H1 (cell line): ENCODE data around the gene YEATS4. TPM values are rescaled to one million over a fixed set of nuclear protein-coding genes. Genes with fewer than 3 reads are reported as not detected.

Experiments used
- CTCF ChIA-PET: fragments of 300-600 bp; sonication (Branson Sonifier 250); formaldehyde crosslinking; loops from one replicate; lab custom pipeline; 2021; ENCODE audit not compliant: partially characterized antibody; lab: Charles Lee
- POLR2A ChIA-PET: fragments of 300-600 bp; sonication (Branson Sonifier 250); formaldehyde crosslinking; loops from one replicate; lab custom pipeline; 2021; ENCODE audit warnings: inconsistent platforms; ENCODE audit not compliant: partially characterized antibody; lab: Charles Lee
- DNase-seq, 2 experiments: peaks; one replicate each; pipeline versions ENCODE4 v3.0.0 to v3.0.0-alpha.2; 2010 to 2022; ENCODE audit warnings: low spot score in 2 of 2, low read depth in 1 of 2, mixed read lengths in 1 of 2
- FAIRE-seq: peaks from 2 replicates; lab custom pipeline; 2011; peaks lifted over from hg19 to GRCh38; lab: Jason Lieb, UNC
- H2AFZ ChIP-seq: 2 replicates; pipeline ENCODE4 v1.8.1; 2012; ENCODE audit warnings: low read length, inconsistent platforms
- H2AK5ac ChIP-seq: 2 replicates; pipeline ENCODE4 v1.6.1; 2013; ENCODE audit warnings: low read depth, low read length
- H2BK120ac ChIP-seq: replicated peaks from 2 replicates; pipeline ENCODE3; 2013; ENCODE audit warnings: low read depth, low read length, inconsistent platforms
- H2BK12ac ChIP-seq: 2 replicates; pipeline ENCODE4 v1.6.1; 2013; ENCODE audit warnings: low read depth, low read length
- H2BK15ac ChIP-seq: 2 replicates; pipeline ENCODE4 v1.6.1; 2013; ENCODE audit warnings: low read length
- H2BK20ac ChIP-seq: 2 replicates; pipeline ENCODE4 v1.6.1; 2013; ENCODE audit warnings: low read length
- H2BK5ac ChIP-seq: 2 replicates; pipeline ENCODE4 v1.6.1; 2013; ENCODE audit warnings: low read depth, low read length
- H3K14ac ChIP-seq: 2 replicates; pipeline ENCODE4 v1.6.1; 2013; ENCODE audit warnings: inconsistent platforms; ENCODE audit not compliant: insufficient read length
- H3K18ac ChIP-seq: 2 replicates; pipeline ENCODE4 v1.6.1; 2013; ENCODE audit warnings: low read length; ENCODE audit errors: extremely low read depth
- H3K23ac ChIP-seq: 2 replicates; pipeline ENCODE4 v1.6.1; 2013; ENCODE audit warnings: inconsistent platforms; ENCODE audit not compliant: insufficient read length
- H3K23me2 ChIP-seq: 2 replicates; pipeline ENCODE4 v1.6.1; 2013; ENCODE audit warnings: low read depth, low read length
- H3K27ac ChIP-seq: 2 replicates; pipeline ENCODE4 v1.6.1; 2011; ENCODE audit warnings: low read depth, low read length, inconsistent platforms
- H3K27me3 ChIP-seq, 4 experiments: replicated peaks in 1 of 4; 1 replicate in 1 of 4; 2 replicates in 3 of 4; pipeline versions ENCODE4 v1.6.1 to v1.8.1; 2011 to 2013; ENCODE audit warnings: low read length in 3 of 4, mild to moderate bottlenecking in 3 of 4, inconsistent platforms in 2 of 4, mixed read lengths in 2 of 4, moderate library complexity in 1 of 4; ENCODE audit not compliant: control insufficient read depth in 3 of 4, insufficient read depth in 3 of 4; ENCODE audit errors: extremely low read depth in 1 of 4
- H3K36me3 ChIP-seq, 4 experiments: 2 replicates each; pipeline versions ENCODE4 v1.6.1 to v1.8.1; 2011 to 2013; ENCODE audit warnings: mild to moderate bottlenecking in 4 of 4, low read length in 3 of 4, moderate library complexity in 2 of 4, control low read depth in 1 of 4, inconsistent platforms in 1 of 4; ENCODE audit not compliant: insufficient read depth in 4 of 4, control insufficient read depth in 2 of 4
- H3K4ac ChIP-seq: replicated peaks from 2 replicates; pipeline ENCODE3; 2013; ENCODE audit warnings: low read length, low read depth, mixed read lengths, inconsistent platforms; ENCODE audit not compliant: insufficient read length
- H3K4me1 ChIP-seq, 4 experiments: replicated peaks in 1 of 4; 1 replicate in 1 of 4; 2 replicates in 3 of 4; pipeline versions ENCODE4 v1.6.1 to v1.8.1; 2011 to 2013; ENCODE audit warnings: low read length in 3 of 4, inconsistent platforms in 2 of 4, mixed read lengths in 1 of 4; ENCODE audit not compliant: insufficient read depth in 4 of 4, control insufficient read depth in 3 of 4
- H3K4me2 ChIP-seq, 2 experiments: 2 replicates each; pipeline versions ENCODE4 v1.6.1 to v1.8.1; 2011 to 2013; ENCODE audit warnings: low read depth in 2 of 2, low read length in 2 of 2, control low read depth in 1 of 2, inconsistent platforms in 1 of 2, mild to moderate bottlenecking in 1 of 2; ENCODE audit not compliant: insufficient read depth in 1 of 2
- H3K4me3 ChIP-seq, 4 experiments: fragments of 200-600, 300-600 bp in 1 of 4; sonication (generic), shearing (Covaris generic), sonication (Bioruptor Twin) in 1 of 4; 2 replicates each; pipeline versions ENCODE4 v1.5.1 to v1.8.1; 2011 to 2016; ENCODE audit warnings: low read length in 4 of 4, low read depth in 3 of 4, control low read depth in 2 of 4, inconsistent platforms in 2 of 4, mild to moderate bottlenecking in 2 of 4, mixed read lengths in 1 of 4, moderate library complexity in 1 of 4; ENCODE audit not compliant: insufficient read depth in 2 of 4; ENCODE audit errors: extremely low read depth in 1 of 4
- H3K56ac ChIP-seq: replicated peaks from 2 replicates; pipeline ENCODE3; 2013; ENCODE audit warnings: low read depth, mild to moderate bottlenecking, mixed read lengths, low read length, inconsistent platforms; ENCODE audit not compliant: insufficient read length
- H3K79me1 ChIP-seq: 2 replicates; pipeline ENCODE4 v1.6.1; 2013; ENCODE audit warnings: low read depth, low read length, control low read depth
- H3K79me2 ChIP-seq, 2 experiments: 2 replicates each; pipeline versions ENCODE4 v1.6.1 to v1.8.1; 2012 to 2013; ENCODE audit warnings: low read length in 2 of 2, mild to moderate bottlenecking in 2 of 2, inconsistent platforms in 1 of 2; ENCODE audit not compliant: insufficient read depth in 2 of 2, control insufficient read depth in 1 of 2
- H3K9ac ChIP-seq, 4 experiments: replicated peaks in 1 of 4; 1 replicate in 1 of 4; 2 replicates in 3 of 4; pipeline versions ENCODE4 v1.6.1 to v1.8.1; 2011 to 2013; ENCODE audit warnings: low read depth in 3 of 4, low read length in 3 of 4, control low read depth in 2 of 4, mild to moderate bottlenecking in 2 of 4, moderate library complexity in 2 of 4, inconsistent platforms in 1 of 4; ENCODE audit errors: extremely low read depth in 1 of 4
- H3K9me3 ChIP-seq, 2 experiments: 2 replicates each; pipeline versions ENCODE4 v1.6.1 to v1.8.1; 2012 to 2013; ENCODE audit warnings: mild to moderate bottlenecking in 2 of 2, moderate library complexity in 2 of 2, control low read depth in 1 of 2, inconsistent platforms in 1 of 2, low read depth in 1 of 2, low read length in 1 of 2, mixed read lengths in 1 of 2; ENCODE audit not compliant: insufficient read depth in 2 of 2
- H4K20me1 ChIP-seq, 2 experiments: replicated peaks in 1 of 2; 2 replicates each; pipeline versions ENCODE3 to v1.8.1; 2011 to 2013; ENCODE audit warnings: inconsistent platforms in 2 of 2, low read length in 2 of 2, mild to moderate bottlenecking in 1 of 2; ENCODE audit not compliant: insufficient read depth in 2 of 2, control insufficient read depth in 1 of 2
- H4K5ac ChIP-seq: 2 replicates; pipeline ENCODE4 v1.6.1; 2013; ENCODE audit warnings: low read length, low read depth, mixed read lengths, inconsistent platforms; ENCODE audit not compliant: insufficient read length
- H4K8ac ChIP-seq: 2 replicates; pipeline ENCODE4 v1.8.0; 2013; ENCODE audit warnings: mild to moderate bottlenecking, moderate library complexity, low read length, inconsistent platforms; ENCODE audit not compliant: insufficient read depth; ENCODE audit errors: extremely low read depth
- H4K91ac ChIP-seq: replicated peaks from 2 replicates; pipeline ENCODE3; 2013; ENCODE audit warnings: low read length, mixed read lengths, inconsistent platforms; ENCODE audit not compliant: insufficient read length
- BACH1 ChIP-seq: IDR thresholded peaks from 2 replicates; pipeline ENCODE4 v1.6.1; 2012; ENCODE audit warnings: low read length, improper control_type of control experiment
- BCL11A ChIP-seq, 2 experiments: IDR thresholded peaks; one replicate each; pipeline ENCODE4 v1.6.1; 2011; ENCODE audit warnings: low read depth in 2 of 2, low read length in 2 of 2, mild to moderate bottlenecking in 2 of 2
- CTBP2 ChIP-seq: IDR thresholded peaks from 2 replicates; pipeline ENCODE4 v1.7.0; 2011; ENCODE audit warnings: borderline replicate concordance, mild to moderate bottlenecking, moderate library complexity, mixed read lengths, low read length; ENCODE audit not compliant: insufficient read depth, insufficient read length
- CTCF ChIP-seq, 3 experiments: IDR thresholded peaks; 1 replicate in 2 of 3; 2 replicates in 1 of 3; pipeline versions ENCODE4 v1.5.1 to v1.6.1; 2011; ENCODE audit warnings: low read length in 3 of 3, mild to moderate bottlenecking in 3 of 3, inconsistent platforms in 2 of 3, low read depth in 1 of 3, moderate library complexity in 1 of 3; ENCODE audit not compliant: insufficient read depth in 1 of 3; ENCODE audit errors: control extremely low read depth in 1 of 3
- EGR1 ChIP-seq: IDR thresholded peaks from 2 replicates; pipeline ENCODE4 v1.6.1; 2011; ENCODE audit warnings: low read depth, low read length, borderline replicate concordance
- EP300 ChIP-seq, 2 experiments: IDR thresholded peaks; 1 replicate in 1 of 2; 2 replicates in 1 of 2; pipeline ENCODE4 v1.6.1; 2011 to 2012; ENCODE audit warnings: low read depth in 2 of 2, low read length in 2 of 2, mild to moderate bottlenecking in 2 of 2, borderline replicate concordance in 1 of 2, inconsistent platforms in 1 of 2, moderate library complexity in 1 of 2
- GABPA ChIP-seq: IDR thresholded peaks from 2 replicates; pipeline ENCODE4 v1.6.1; 2011; ENCODE audit warnings: mild to moderate bottlenecking, low read length, moderate library complexity, borderline replicate concordance; ENCODE audit not compliant: insufficient read depth
- TAF7 ChIP-seq: optimal IDR thresholded peaks from 2 replicates; pipeline ENCODE3; 2011; ENCODE audit warnings: low read depth, mild to moderate bottlenecking, inconsistent platforms, low read length, moderate library complexity, borderline replicate concordance
- TEAD4 ChIP-seq: IDR thresholded peaks from 2 replicates; pipeline ENCODE4 v1.6.1; 2012; ENCODE audit warnings: low read depth, low read length, inconsistent platforms, mixed read lengths
- YY1 ChIP-seq: IDR thresholded peaks from 2 replicates; pipeline ENCODE4 v1.6.1; 2011; ENCODE audit warnings: low read depth, mild to moderate bottlenecking, low read length
- WGBS, 2 experiments: shearing (Covaris generic) in 1 of 2; methylation state at CpG; one replicate each; pipeline versions ENCODE4 v1.1.6 to v1.1.7; 2013 to 2015; ENCODE audit warnings: low lambda C conversion rate in 2 of 2, mixed read lengths in 2 of 2, inconsistent platforms in 1 of 2, low coverage in 1 of 2, missing lambda C conversion rate in 1 of 2; ENCODE audit not compliant: insufficient replicate concordance in 2 of 2, insufficient coverage in 1 of 2, insufficient read length in 1 of 2; ENCODE audit errors: extremely low coverage in 1 of 2, missing lambda C conversion rate in 1 of 2; 5-methylcytosine and 5-hydroxymethylcytosine counted together
- polyA plus RNA-seq, 7 experiments: library from polyadenylated mRNA; depleted of rRNA in 3 of 7; stranded (reverse) in 5 of 7; unstranded in 2 of 7; fragments of >200 nt in 5 of 7; fragments of 200-250 nt in 2 of 7; gene quantifications; 1 replicate in 5 of 7; 2 replicates in 1 of 7; 4 replicates in 1 of 7; pipeline versions ENCODE4 v1.2.1 to v1.2.3, GENCODE V29; 2011 to 2013; ENCODE audit warnings: missing spikeins in 2 of 7, mixed read lengths in 2 of 7
- total RNA-seq: library from RNA; stranded (reverse); fragmentation: NEBNext Ultra II Directional; extraction: Animal tissue kit (Norgen Biotek cat#: 25700); gene quantifications from 2 replicates; pipeline ENCODE4 v1.2.1, GENCODE V29; 2021

Gene YEATS4
- total and polyA plus RNA-seq, 2 of the 8 experiments (the other 6 are each of a cell fraction or from before 2014, with no cell fraction given): 25.7 to 32.5 TPM

- H3K56ac ChIP-seq: no peak overlapping the region
- no peak overlapping the region for H3K23ac ChIP-seq
- ChIA-PET CTCF (interaction anchor here (1.0 kb wide), 1 partner anchor 171 kb away, joined by 4 read pairs; no protein-coding TSS in a partner anchor), POLR2A (no interaction called here)
- H3K27me3 ChIP-seq: no peaks in the 10 kb centered on the region
- H4K8ac ChIP-seq: no peak overlapping the region
- no peak overlapping the region for H3K14ac ChIP-seq
- no peaks in the 10 kb centered on the region for H3K79me1 ChIP-seq
- DNase-seq (no peak), FAIRE-seq (no peak)
- H3K36me3 ChIP-seq: no peaks in the 10 kb centered on the region
- no peak overlapping the region for H3K4ac ChIP-seq
- no peak overlapping the region for H3K9ac ChIP-seq
- no peak overlapping the region for H2BK5ac ChIP-seq
- peaks cover 2% of the 10 kb centered on the region; the same call in 1 of the 2 replicates for H3K23me2 ChIP-seq
- no peak overlapping the region for H2AFZ ChIP-seq
- H3K4me1 ChIP-seq: no peaks in the 10 kb centered on the region
- no peak overlapping the region for H2BK12ac ChIP-seq
- H3K79me2 ChIP-seq: no peaks in the 10 kb centered on the region
- no peak overlapping the region for H2AK5ac ChIP-seq
- WGBS, 2 experiments: 96% methylated on average over 8 of the region's 8 CpGs; no CpG with 5 or more reads in 1 of the 2 experiments
- no peaks in the 10 kb centered on the region for H4K20me1 ChIP-seq
- no peak overlapping the region for H2BK20ac ChIP-seq
- no peak overlapping the region for H3K4me3 ChIP-seq
- no peak overlapping the region for H3K4me2 ChIP-seq
- no peak overlapping the region for H2BK120ac ChIP-seq
- no peak overlapping the region for H4K91ac ChIP-seq
- H3K18ac ChIP-seq: no peak overlapping the region
- no peaks in the 10 kb centered on the region for H3K9me3 ChIP-seq
- H4K5ac ChIP-seq: no peak overlapping the region
- H2BK15ac ChIP-seq: no peak overlapping the region
- no peak overlapping the region for H3K27ac ChIP-seq
- TF ChIP-seq BACH1 (no peak), GABPA (no peak), TAF7 (no peak), YY1 (no peak), BCL11A (IDR thresholded peaks at IDR 0.05; ENCODE audit: low read depth in 2 of 2, low read length in 2 of 2) (no peak), EGR1 (no peak), CTCF (IDR thresholded peaks at IDR 0.05; ENCODE audit: control extremely low read depth in 1 of 3, insufficient read depth in 1 of 3, low read depth in 1 of 3, low read length in 3 of 3) (no peak), CTBP2 (no peak), TEAD4 (no peak), EP300 (IDR thresholded peaks at IDR 0.05; ENCODE audit: borderline replicate concordance in 1 of 2, low read depth in 2 of 2, low read length in 2 of 2) (no peak)
These were observed 71.5 kb downstream of the YEATS4 start for GRCh38 chr12:69430942-69431590.
